Astrocyte (in vitro differentiated cells and primary cell): ENCODE results near the gene MPND. TPM values are rescaled to one million over a fixed set of nuclear protein-coding genes. Genes with fewer than 3 reads are reported as not detected.
"Not testable (repeated sequence)": the region's sequence is repeated elsewhere in the genome, so short reads cannot be mapped to it uniquely, and the experiment has no call there.

Experiments used
- DNase-seq: peaks from one replicate; pipeline ENCODE4 v3.0.0-alpha.2; 2010; ENCODE audit warnings: low read depth
- FAIRE-seq: peaks from 2 replicates; lab custom pipeline; 2011; peaks lifted over from hg19 to GRCh38; lab: Jason Lieb, UNC
- H2AFZ ChIP-seq: 2 replicates; pipeline ENCODE4 v1.6.0; 2012; ENCODE audit warnings: low read depth, low read length, inconsistent platforms
- H3K27ac ChIP-seq: 2 replicates; pipeline ENCODE4 v1.5.1; 2011; ENCODE audit warnings: low read depth, low read length, inconsistent platforms
- H3K27me3 ChIP-seq: 2 replicates; pipeline ENCODE4 v1.6.0; 2011; ENCODE audit warnings: low read length, inconsistent platforms; ENCODE audit not compliant: insufficient read depth
- H3K36me3 ChIP-seq: 2 replicates; pipeline ENCODE4 v1.5.1; 2011; ENCODE audit warnings: low read length, inconsistent platforms; ENCODE audit not compliant: insufficient read depth
- H3K4me1 ChIP-seq: 2 replicates; pipeline ENCODE4 v1.5.1; 2011; ENCODE audit warnings: low read length, inconsistent platforms; ENCODE audit not compliant: insufficient read depth
- H3K4me2 ChIP-seq: 2 replicates; pipeline ENCODE4 v1.6.0; 2012; ENCODE audit warnings: low read length, inconsistent platforms
- H3K4me3 ChIP-seq: 2 replicates; pipeline ENCODE4 v1.5.1; 2011; ENCODE audit warnings: low read depth, mild to moderate bottlenecking, low read length, inconsistent platforms; ENCODE audit not compliant: insufficient read depth
- H3K79me2 ChIP-seq: 2 replicates; pipeline ENCODE4 v1.6.0; 2012; ENCODE audit warnings: mild to moderate bottlenecking, low read length, inconsistent platforms; ENCODE audit not compliant: insufficient read depth
- H3K9ac ChIP-seq: 2 replicates; pipeline ENCODE4 v1.6.0; 2012; ENCODE audit warnings: mild to moderate bottlenecking, low read length, inconsistent platforms
- H3K9me3 ChIP-seq: 2 replicates; pipeline ENCODE4 v1.5.1; 2012; ENCODE audit warnings: low read depth, mild to moderate bottlenecking, low read length, inconsistent platforms; ENCODE audit not compliant: insufficient read depth
- H4K20me1 ChIP-seq: 2 replicates; pipeline ENCODE4 v1.6.0; 2012; ENCODE audit warnings: low read length, inconsistent platforms; ENCODE audit not compliant: insufficient read depth
- H3K27ac Mint-ChIP-seq: one replicate; pipeline ENCODE4 v1.8.0; 2021; ENCODE audit warnings: mild to moderate bottlenecking, mixed read lengths; ENCODE audit not compliant: unreplicated experiment
- H3K27me3 Mint-ChIP-seq: one replicate; pipeline ENCODE4 v1.8.0; 2021; ENCODE audit warnings: low read depth, mixed read lengths; ENCODE audit not compliant: unreplicated experiment
- H3K36me3 Mint-ChIP-seq: one replicate; pipeline ENCODE4 v1.8.0; 2021; ENCODE audit warnings: low read depth, mixed read lengths; ENCODE audit not compliant: unreplicated experiment
- H3K4me1 Mint-ChIP-seq: one replicate; pipeline ENCODE4 v1.8.0; 2021; ENCODE audit warnings: low read depth, mixed read lengths; ENCODE audit not compliant: unreplicated experiment
- H3K4me3 Mint-ChIP-seq: one replicate; pipeline ENCODE4 v1.8.0; 2021; ENCODE audit warnings: mild to moderate bottlenecking, moderate library complexity, mixed read lengths; ENCODE audit not compliant: unreplicated experiment
- H3K9me3 Mint-ChIP-seq: one replicate; pipeline ENCODE4 v1.8.0; 2021; ENCODE audit warnings: mild to moderate bottlenecking, mixed read lengths; ENCODE audit not compliant: unreplicated experiment
- EZH2 ChIP-seq: IDR thresholded peaks from 2 replicates; pipeline ENCODE4 v1.6.1; 2012; ENCODE audit warnings: mild to moderate bottlenecking, low read length, inconsistent platforms; ENCODE audit not compliant: insufficient read depth
- total RNA-seq: library from RNA; stranded (reverse); gene quantifications from 2 replicates; pipeline ENCODE4 v1.2.1, GENCODE V29; 2021
- TF ChIP-seq, protein P1 (sequence below): IDR thresholded peaks from 2 replicates; pipeline ENCODE4 v1.5.1; 2011; ENCODE audit warnings: low read depth, mild to moderate bottlenecking, inconsistent platforms, low read length, moderate library complexity; ENCODE audit not compliant: insufficient read depth

MPND gene
- total RNA-seq, 1 donor from 2014 or later, result 14.7 TPM

DNA sequence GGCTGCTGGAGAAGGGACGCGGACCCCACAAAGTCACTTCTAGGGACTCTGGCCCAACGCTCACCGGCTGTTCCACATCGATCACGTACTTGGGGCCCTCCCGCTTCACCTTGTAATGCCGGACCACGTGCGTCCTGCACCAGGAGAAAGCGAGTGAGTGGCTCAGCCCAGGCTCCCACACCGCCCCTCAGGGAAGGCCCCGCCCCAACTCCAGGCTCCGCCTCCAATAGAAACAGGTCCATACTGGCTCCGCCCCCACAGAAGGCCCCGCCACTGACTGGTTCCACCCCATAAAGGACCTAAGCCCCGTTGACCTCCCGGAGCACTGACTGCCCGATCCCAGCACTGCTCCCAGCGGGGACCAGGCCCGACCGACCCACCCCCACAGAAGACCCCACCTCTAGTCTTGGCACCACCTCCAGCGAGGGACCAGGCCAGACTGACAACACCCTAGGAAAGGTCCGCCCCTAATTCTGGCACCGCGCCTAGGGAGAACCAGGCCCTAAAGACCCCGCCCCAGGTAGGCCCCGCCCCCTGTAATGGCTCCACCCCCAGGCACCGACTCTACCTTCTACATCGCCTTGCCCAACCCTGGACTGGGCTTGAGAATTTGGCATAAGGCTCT, 16.0 kb upstream of the MPND start:
- Histone ChIP-seq H3K4me3 (no peak overlapping the region), H3K9ac (no peak overlapping the region), H3K9me3 (no peaks in the 10 kb centered on the region), H2AFZ (peak overlapping the region; percentile 51), H3K27me3 (no peaks in the 10 kb centered on the region), H3K4me1 (peaks cover 3% of the 10 kb centered on the region), H3K27ac (no peak overlapping the region), H4K20me1 (no peaks in the 10 kb centered on the region), H3K4me2 (peak overlapping the region; percentile 64), H3K36me3 (no peaks in the 10 kb centered on the region), H3K79me2 (no peaks in the 10 kb centered on the region)
- DNase-seq (no peak), FAIRE-seq (no peak)
- peaks cover 3% of the 10 kb centered on the region for H3K36me3 Mint-ChIP-seq
- TF ChIP-seq EZH2, result no peak
- TF ChIP-seq, protein P1, sequence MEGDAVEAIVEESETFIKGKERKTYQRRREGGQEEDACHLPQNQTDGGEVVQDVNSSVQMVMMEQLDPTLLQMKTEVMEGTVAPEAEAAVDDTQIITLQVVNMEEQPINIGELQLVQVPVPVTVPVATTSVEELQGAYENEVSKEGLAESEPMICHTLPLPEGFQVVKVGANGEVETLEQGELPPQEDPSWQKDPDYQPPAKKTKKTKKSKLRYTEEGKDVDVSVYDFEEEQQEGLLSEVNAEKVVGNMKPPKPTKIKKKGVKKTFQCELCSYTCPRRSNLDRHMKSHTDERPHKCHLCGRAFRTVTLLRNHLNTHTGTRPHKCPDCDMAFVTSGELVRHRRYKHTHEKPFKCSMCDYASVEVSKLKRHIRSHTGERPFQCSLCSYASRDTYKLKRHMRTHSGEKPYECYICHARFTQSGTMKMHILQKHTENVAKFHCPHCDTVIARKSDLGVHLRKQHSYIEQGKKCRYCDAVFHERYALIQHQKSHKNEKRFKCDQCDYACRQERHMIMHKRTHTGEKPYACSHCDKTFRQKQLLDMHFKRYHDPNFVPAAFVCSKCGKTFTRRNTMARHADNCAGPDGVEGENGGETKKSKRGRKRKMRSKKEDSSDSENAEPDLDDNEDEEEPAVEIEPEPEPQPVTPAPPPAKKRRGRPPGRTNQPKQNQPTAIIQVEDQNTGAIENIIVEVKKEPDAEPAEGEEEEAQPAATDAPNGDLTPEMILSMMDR, result no peak
- peaks cover 2% of the 10 kb centered on the region for H3K4me1 Mint-ChIP-seq
- peak overlapping the region; percentile 71 for H3K4me3 Mint-ChIP-seq
- peak overlapping the region; percentile 41 for H3K27ac Mint-ChIP-seq
- H3K9me3 Mint-ChIP-seq, result no peaks in the 10 kb centered on the region
- H3K27me3 Mint-ChIP-seq, result no peaks in the 10 kb centered on the region

DNA sequence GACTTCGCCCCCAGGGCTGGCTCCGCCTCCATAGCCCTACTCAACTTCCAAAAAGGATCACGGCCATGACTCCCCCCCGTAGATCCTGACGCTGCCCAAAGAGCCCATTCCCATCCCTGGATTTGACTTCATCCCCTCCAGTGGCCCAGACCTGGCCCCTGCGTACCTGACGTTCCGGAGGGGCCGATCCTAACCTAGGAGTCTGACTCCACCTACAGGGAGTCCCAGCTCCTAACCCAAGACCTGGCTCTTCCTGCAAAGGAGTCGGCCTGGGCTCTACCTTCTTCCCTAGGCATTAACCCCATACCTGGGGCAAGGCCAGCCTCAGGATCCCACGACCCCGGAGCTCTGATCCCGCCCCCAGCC, 15.5 kb upstream of the MPND start:
- Histone ChIP-seq H4K20me1 (no peaks in the 10 kb centered on the region), H3K79me2 (no peaks in the 10 kb centered on the region), H2AFZ (no peak overlapping the region), H3K27ac (no peak overlapping the region), H3K27me3 (no peaks in the 10 kb centered on the region), H3K36me3 (no peaks in the 10 kb centered on the region), H3K4me1 (peaks cover 3% of the 10 kb centered on the region), H3K4me2 (peak overlapping the region; percentile 29), H3K9ac (no peak overlapping the region), H3K4me3 (peak overlapping the region; percentile 7), H3K9me3 (no peaks in the 10 kb centered on the region)
- Mint-ChIP-seq H3K9me3 (no peaks in the 10 kb centered on the region), H3K36me3 (peaks cover 3% of the 10 kb centered on the region), H3K4me1 (peaks cover 2% of the 10 kb centered on the region), H3K4me3 (peak overlapping the region; percentile 71), H3K27ac (peak overlapping the region; percentile 24), H3K27me3 (no peaks in the 10 kb centered on the region)
- TF ChIP-seq EZH2, result no peak
- TF ChIP-seq, protein P1, result no peak
- FAIRE-seq, result no peak
- no peak for DNase-seq

DNA sequence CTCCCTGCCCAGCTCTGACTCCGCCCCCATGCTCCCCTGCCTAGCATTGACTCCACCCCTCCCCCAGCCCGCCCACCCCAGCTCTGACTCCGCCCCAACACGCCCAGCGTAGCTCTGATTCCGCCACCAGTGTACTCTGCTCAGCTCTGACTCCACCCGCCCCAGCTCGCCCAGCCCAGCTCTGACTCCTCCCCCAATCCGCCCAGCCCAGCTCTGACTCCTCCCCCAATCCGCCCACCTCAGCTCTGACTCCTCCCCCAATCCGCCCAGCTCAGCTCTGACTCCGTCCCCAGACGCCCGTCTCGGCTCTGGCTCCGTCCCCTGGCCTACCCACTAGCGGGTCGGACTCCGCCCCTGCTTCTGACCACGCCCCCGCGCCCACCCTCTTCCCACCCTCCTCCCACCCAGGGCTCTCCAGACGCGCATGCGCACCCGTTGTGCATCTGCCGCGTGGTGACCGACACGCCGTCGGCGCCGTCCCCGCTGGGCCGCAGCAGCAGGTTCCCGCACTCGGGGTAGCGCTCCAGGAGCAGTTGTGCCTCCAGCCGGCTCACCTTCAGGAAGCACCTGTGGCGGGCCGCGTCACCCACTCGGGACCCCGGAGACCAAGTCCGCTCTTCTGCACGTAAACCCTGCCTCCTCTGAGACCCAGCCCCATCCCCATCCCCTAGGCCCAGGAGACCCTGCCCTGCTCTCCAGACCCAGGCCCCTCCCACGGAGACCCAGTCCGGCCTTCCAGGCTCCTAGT, 14.9 kb upstream of the MPND start:
- no peak overlapping the region for H3K27ac Mint-ChIP-seq
- peak overlapping the region; percentile 84 for H3K4me2 ChIP-seq
- peaks cover 2% of the 10 kb centered on the region for H3K4me1 Mint-ChIP-seq
- no peaks in the 10 kb centered on the region for H3K9me3 ChIP-seq
- no peaks in the 10 kb centered on the region for H3K79me2 ChIP-seq
- peaks cover 3% of the 10 kb centered on the region for H3K4me1 ChIP-seq
- peak overlapping the region; percentile 85 for H2AFZ ChIP-seq
- no peaks in the 10 kb centered on the region for H3K27me3 Mint-ChIP-seq
- no peaks in the 10 kb centered on the region for H3K27me3 ChIP-seq
- H3K4me3 Mint-ChIP-seq, result peak overlapping the region; percentile 82
- H3K36me3 Mint-ChIP-seq, result peaks cover 3% of the 10 kb centered on the region
- TF ChIP-seq, protein P1, result no peak
- no peak for TF ChIP-seq EZH2
- no peaks in the 10 kb centered on the region for H3K36me3 ChIP-seq
- peak overlapping the region; percentile 57 for H3K9ac ChIP-seq
- DNase-seq, result peak; percentile 51
- no peaks in the 10 kb centered on the region for H4K20me1 ChIP-seq
- H3K27ac ChIP-seq, result no peak overlapping the region
- FAIRE-seq, result no peak
- H3K9me3 Mint-ChIP-seq, result no peaks in the 10 kb centered on the region
- peak overlapping the region; percentile 49 for H3K4me3 ChIP-seq

DNA sequence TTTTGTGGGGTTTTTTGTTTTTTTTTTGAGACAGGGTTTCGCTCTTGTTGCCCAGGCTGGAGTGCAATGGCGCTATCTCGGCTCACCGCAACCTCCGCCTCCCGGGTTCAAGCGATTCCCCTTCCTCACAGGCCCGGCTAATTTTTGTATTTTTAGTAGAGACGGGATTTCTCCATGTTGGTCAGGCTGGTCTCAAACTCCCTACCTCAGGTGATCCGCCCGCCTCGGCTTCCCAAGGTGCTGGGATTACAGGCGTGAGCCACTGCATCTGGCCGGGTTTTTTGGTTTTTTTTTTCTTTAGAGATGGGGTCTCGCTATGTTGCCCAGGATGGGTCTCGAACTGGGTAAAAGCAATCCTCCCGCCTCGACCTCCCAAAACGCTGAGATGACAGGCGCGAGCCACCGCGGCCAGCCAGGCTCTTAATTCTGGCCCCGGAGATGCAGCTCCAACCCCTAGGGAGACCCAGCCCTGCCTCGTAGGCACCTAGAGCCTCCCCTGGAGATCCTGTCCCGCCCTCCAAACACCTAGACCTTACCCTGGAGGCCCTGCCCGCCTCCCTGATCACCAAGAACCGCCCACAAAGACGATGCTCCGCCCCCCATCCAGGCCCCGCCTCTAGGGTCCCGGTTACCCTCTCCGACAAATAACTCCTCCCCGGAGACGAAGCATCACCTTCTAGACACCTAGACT, 14.2 kb upstream of the MPND start:
- H4K20me1 ChIP-seq, DNase-seq, H3K36me3 Mint-ChIP-seq, H3K27me3 ChIP-seq, H3K27ac ChIP-seq, H3K27me3 Mint-ChIP-seq, H3K9me3 ChIP-seq, H3K4me1 ChIP-seq, H3K79me2 ChIP-seq, H3K27ac Mint-ChIP-seq, H3K36me3 ChIP-seq, H3K4me1 Mint-ChIP-seq, FAIRE-seq, H3K9me3 Mint-ChIP-seq: not testable (repeated sequence)
- peak overlapping the region; percentile 49 for H3K4me3 ChIP-seq
- H3K4me3 Mint-ChIP-seq, result peak overlapping the region; percentile 82
- H3K4me2 ChIP-seq, result peak overlapping the region; percentile 84
- peak overlapping the region; percentile 57 for H3K9ac ChIP-seq
- H2AFZ ChIP-seq, result peak overlapping the region; percentile 85
